Measurements from ENCODE around the gene CFAP20DC.

DNA sequence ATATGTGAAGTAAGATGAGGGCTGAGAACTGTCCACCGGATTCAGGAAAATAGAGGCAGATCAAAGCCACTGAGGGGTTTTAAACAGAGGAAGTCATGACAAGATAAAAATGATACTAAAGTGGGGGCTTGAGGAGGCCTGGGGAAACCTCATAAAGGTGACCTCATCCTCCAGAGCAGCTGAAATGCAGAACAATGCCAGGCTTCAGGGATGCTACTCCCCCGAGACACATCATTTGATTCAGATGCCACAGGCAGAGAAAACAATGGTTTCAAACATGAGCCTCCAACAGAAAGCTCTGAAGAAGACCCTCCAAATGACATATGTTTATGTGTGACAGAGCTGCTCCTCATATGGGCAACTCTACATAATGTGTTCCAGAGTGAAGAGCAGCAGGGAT, 6.4 kb downstream of the CFAP20DC start:
- TF ChIP-seq, protein P1, sequence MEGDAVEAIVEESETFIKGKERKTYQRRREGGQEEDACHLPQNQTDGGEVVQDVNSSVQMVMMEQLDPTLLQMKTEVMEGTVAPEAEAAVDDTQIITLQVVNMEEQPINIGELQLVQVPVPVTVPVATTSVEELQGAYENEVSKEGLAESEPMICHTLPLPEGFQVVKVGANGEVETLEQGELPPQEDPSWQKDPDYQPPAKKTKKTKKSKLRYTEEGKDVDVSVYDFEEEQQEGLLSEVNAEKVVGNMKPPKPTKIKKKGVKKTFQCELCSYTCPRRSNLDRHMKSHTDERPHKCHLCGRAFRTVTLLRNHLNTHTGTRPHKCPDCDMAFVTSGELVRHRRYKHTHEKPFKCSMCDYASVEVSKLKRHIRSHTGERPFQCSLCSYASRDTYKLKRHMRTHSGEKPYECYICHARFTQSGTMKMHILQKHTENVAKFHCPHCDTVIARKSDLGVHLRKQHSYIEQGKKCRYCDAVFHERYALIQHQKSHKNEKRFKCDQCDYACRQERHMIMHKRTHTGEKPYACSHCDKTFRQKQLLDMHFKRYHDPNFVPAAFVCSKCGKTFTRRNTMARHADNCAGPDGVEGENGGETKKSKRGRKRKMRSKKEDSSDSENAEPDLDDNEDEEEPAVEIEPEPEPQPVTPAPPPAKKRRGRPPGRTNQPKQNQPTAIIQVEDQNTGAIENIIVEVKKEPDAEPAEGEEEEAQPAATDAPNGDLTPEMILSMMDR (conservative IDR thresholded peaks at IDR 0.05; ENCODE audit: low read depth, low read length): no peak
- TF ChIP-seq POLR2A (IDR thresholded peaks at IDR 0.05; ENCODE audit: low read depth, low read length): no peak
- TF ChIP-seq NFE2L2 (IDR thresholded peaks at IDR 0.05; ENCODE audit: low read depth, low read length): no peak
- TF ChIP-seq CEBPB (IDR thresholded peaks at IDR 0.05; ENCODE audit: low read depth, low read length): no peak
- TF ChIP-seq CHD1 (IDR thresholded peaks at IDR 0.05; ENCODE audit: low read depth, low read length): no peak
- TF ChIP-seq MAFK (IDR thresholded peaks at IDR 0.05; ENCODE audit: low read depth, low read length): no peak
- no peak for TF ChIP-seq USF2 (IDR thresholded peaks at IDR 0.05; ENCODE audit: low read depth, low read length)
- no peak for TF ChIP-seq BHLHE40 (IDR thresholded peaks at IDR 0.05; ENCODE audit: low read depth, low read length)
